ENCODE data around the gene SLC17A1.

- no peak for TF ChIP-seq CTCF (optimal IDR thresholded peaks at IDR 0.05 in 1 of 3, IDR thresholded peaks at IDR 0.05 in 1 of 3, conservative IDR thresholded peaks at IDR 0.05 in 1 of 3; ENCODE audit: extremely low read depth in 1 of 3, insufficient read depth in 2 of 3, low read length in 3 of 3)
- TF ChIP-seq EZH2 (IDR thresholded peaks at IDR 0.05; ENCODE audit: low read length), result no peak
These were observed 38.0 kb upstream of the SLC17A1 start for GRCh38 chr6:25869840-25870239.

Measured in keratinocyte (primary cell).